Iris pigment epithelial cell (primary cell): ENCODE measurements around the gene TXNDC11.

Experiments used
- DNase-seq: peaks from one replicate; pipeline ENCODE4 v3.0.0-alpha.2; 2011; ENCODE audit warnings: low read depth

TXNDC11 gene

GRCh38 chr16:11650641-11651591 is 91.7 kb downstream of the TXNDC11 start:
- no peak for DNase-seq

GRCh38 chr16:11649276-11649675 is 93.4 kb downstream of the TXNDC11 start:
- DNase-seq, result no peak

- no peak for DNase-seq
Observed at GRCh38 chr16:11642765-11643116, 99.9 kb downstream of the TXNDC11 start.

- peak; percentile 82 for DNase-seq
Observed at GRCh38 chr16:11640987-11641817, 101.5 kb downstream of the TXNDC11 start.

GRCh38 chr16:11639925-11640899 is 102.4 kb downstream of the TXNDC11 start:
- DNase-seq, result peak; percentile 99

GRCh38 chr16:11639008-11639562 is 103.6 kb downstream of the TXNDC11 start:
- DNase-seq, result no peak

GRCh38 chr16:11638140-11638539 is 104.5 kb downstream of the TXNDC11 start:
- no peak for DNase-seq

- no peak for DNase-seq
Observed at GRCh38 chr16:11637320-11637719, 105.3 kb downstream of the TXNDC11 start.

- no peak for DNase-seq
Observed at GRCh38 chr16:11636172-11636721, 106.4 kb downstream of the TXNDC11 start.

GRCh38 chr16:11635679-11636171 is 106.9 kb downstream of the TXNDC11 start:
- no peak for DNase-seq

- no peak for DNase-seq
Observed at GRCh38 chr16:11635113-11635652, 107.5 kb downstream of the TXNDC11 start.

- no peak for DNase-seq
Observed at GRCh38 chr16:11634312-11634711, 108.3 kb downstream of the TXNDC11 start.

GRCh38 chr16:11633113-11633512 is 109.5 kb downstream of the TXNDC11 start:
- no peak for DNase-seq

GRCh38 chr16:11632455-11632939 is 110.2 kb downstream of the TXNDC11 start:
- DNase-seq, result peak; percentile 68

- no peak for DNase-seq
Observed at GRCh38 chr16:11631214-11631613, 111.4 kb downstream of the TXNDC11 start.

GRCh38 chr16:11630768-11631056 is 111.9 kb downstream of the TXNDC11 start:
- DNase-seq, result no peak

GRCh38 chr16:11630046-11630767 is 112.5 kb downstream of the TXNDC11 start:
- DNase-seq, result no peak
